ENCODE results near the gene ZSWIM6. TPM values are rescaled to one million over a fixed set of nuclear protein-coding genes. Genes with fewer than 3 reads are reported as not detected.

Gene ZSWIM6
- polyA plus RNA-seq, 3 donors, result 1.7 to 33.5 (median 2.7) TPM

GRCh38 chr5:61482980-61483379 lies 150.9 kb downstream of the ZSWIM6 start:
- no peaks in the 10 kb centered on the region for H3K9me3 ChIP-seq (replicated peaks in 1 of 2; ENCODE audit: control insufficient read depth in 1 of 2, insufficient read depth in 1 of 2, low read length in 2 of 2)
- peaks cover 16 to 38% of the 10 kb centered on the region in 2 donors for H3K36me3 Mint-ChIP-seq
- intact Hi-C loops (cut with micrococcal nuclease), result no loop called here
- H3K9ac ChIP-seq (ENCODE audit: insufficient read depth, low read length, poor library complexity, severe bottlenecking), result no peak overlapping the region
- peaks cover 90% of the 10 kb centered on the region for H3K79me2 ChIP-seq (ENCODE audit: insufficient read depth, low read length)
- H3K27me3 ChIP-seq (ENCODE audit: control insufficient read depth in 2 of 2, insufficient read depth in 2 of 2, low read length in 2 of 2), result no peaks in the 10 kb centered on the region
- no peak overlapping the region for H3K27ac Mint-ChIP-seq
- DNase-seq, result no peak
- H3K36me3 ChIP-seq (replicated peaks in 1 of 2; ENCODE audit: control insufficient read depth in 1 of 2, insufficient read depth in 2 of 2, low read length in 2 of 2), result peaks cover 2 to 48% of the 10 kb centered on the region in 2 donors
- no peak overlapping the region for H3K27ac ChIP-seq (ENCODE audit: low read depth in 1 of 2, low read length in 2 of 2)
- no peaks in the 10 kb centered on the region for H3K4me1 ChIP-seq (ENCODE audit: control insufficient read depth in 1 of 2, insufficient read depth in 2 of 2, low read length in 2 of 2)
- H3K9me3 Mint-ChIP-seq, result peaks cover 0 to 1% (median 0%) of the 10 kb centered on the region in 7 donors
- H3K4me1 Mint-ChIP-seq, result peaks cover 2% of the 10 kb centered on the region
- no CpG with 5 or more reads among the region's 3 CpGs for WGBS (ENCODE audit: insufficient coverage)
- no peak overlapping the region for H3K4me2 ChIP-seq (replicated peaks; ENCODE audit: extremely low read depth, low read length, poor library complexity, severe bottlenecking)
- no peak overlapping the region for H3K4me3 Mint-ChIP-seq
- TF ChIP-seq CTCF (IDR thresholded peaks at IDR 0.05), result no peak
- H4K20me1 ChIP-seq (ENCODE audit: insufficient read depth, low read length), result peaks cover 98% of the 10 kb centered on the region
- H3K27me3 Mint-ChIP-seq (ENCODE audit: low read depth in 3 of 3), result no peaks in the 10 kb centered on the region
- no peak overlapping the region for H2AFZ ChIP-seq (ENCODE audit: insufficient read depth, low read depth, low read length, poor library complexity, severe bottlenecking)
- H3K4me3 ChIP-seq (replicated peaks in 1 of 3; ENCODE audit: low read depth in 2 of 3, low read length in 3 of 3), result no peak overlapping the region

GRCh38 chr5:61486476-61486875 lies 154.4 kb downstream of the ZSWIM6 start:
- Mint-ChIP-seq H3K27ac (no peak overlapping the region), H3K27me3 (ENCODE audit: low read depth in 3 of 3) (no peaks in the 10 kb centered on the region), H3K9me3 (no peaks in the 10 kb centered on the region), H3K4me1 (no peaks in the 10 kb centered on the region), H3K36me3 (peaks cover 20 to 40% of the 10 kb centered on the region in 2 donors), H3K4me3 (no peak overlapping the region)
- TF ChIP-seq CTCF (IDR thresholded peaks at IDR 0.05), result no peak
- intact Hi-C loops (cut with micrococcal nuclease), result no loop called here
- Histone ChIP-seq H3K36me3 (replicated peaks in 1 of 2; ENCODE audit: control insufficient read depth in 1 of 2, insufficient read depth in 2 of 2, low read length in 2 of 2) (peaks cover 4 to 36% of the 10 kb centered on the region in 2 donors), H3K9ac (ENCODE audit: insufficient read depth, low read length, poor library complexity, severe bottlenecking) (no peak overlapping the region), H3K79me2 (ENCODE audit: insufficient read depth, low read length) (peaks cover 77% of the 10 kb centered on the region), H3K9me3 (replicated peaks in 1 of 2; ENCODE audit: control insufficient read depth in 1 of 2, insufficient read depth in 1 of 2, low read length in 2 of 2) (no peaks in the 10 kb centered on the region), H4K20me1 (ENCODE audit: insufficient read depth, low read length) (peaks cover 98% of the 10 kb centered on the region), H3K4me1 (ENCODE audit: control insufficient read depth in 1 of 2, insufficient read depth in 2 of 2, low read length in 2 of 2) (no peaks in the 10 kb centered on the region), H3K27ac (ENCODE audit: low read depth in 1 of 2, low read length in 2 of 2) (no peak overlapping the region), H3K4me2 (replicated peaks; ENCODE audit: extremely low read depth, low read length, poor library complexity, severe bottlenecking) (no peak overlapping the region), H2AFZ (ENCODE audit: insufficient read depth, low read depth, low read length, poor library complexity, severe bottlenecking) (no peak overlapping the region), H3K4me3 (replicated peaks in 1 of 3; ENCODE audit: low read depth in 2 of 3, low read length in 3 of 3) (no peak overlapping the region), H3K27me3 (ENCODE audit: control insufficient read depth in 2 of 2, insufficient read depth in 2 of 2, low read length in 2 of 2) (no peaks in the 10 kb centered on the region)
- no peak for DNase-seq
- WGBS (ENCODE audit: insufficient coverage), result no CpG with 5 or more reads among the region's 1 CpG
